Activated CD8-positive, alpha-beta T cell treated with anti-CD3 and anti-CD28 coated beads, Interleukin-2, amount 10 ng/mL, durations not matched to agents 7 days and 5 days (primary cell): ENCODE measurements around the gene GSTT4. TPM values are rescaled to one million over a fixed set of nuclear protein-coding genes. Genes with fewer than 3 reads are reported as not detected.

Source experiments
- ATAC-seq: fragments of 150-1000 bp; cut with Tn5 transposase; one replicate; pipeline ENCODE4 v1.10.0; 2021; ENCODE audit warnings: moderate library complexity
- CTCF ChIA-PET: fragments of 350-600 bp; sonication (Branson Sonifier 250); formaldehyde crosslinking; loops from one replicate; lab custom pipeline; 2021; ENCODE audit warnings: antibody characterized with exemption; lab: Charles Lee
- POLR2A ChIA-PET: fragments of 350-600 bp; sonication (Branson Sonifier 250); formaldehyde crosslinking; loops from one replicate; lab custom pipeline; 2021; ENCODE audit warnings: antibody characterized with exemption; lab: Charles Lee
- DNase-seq: peaks from one replicate; pipeline ENCODE4 v3.0.0-alpha.2; 2020
- H3K27ac Mint-ChIP-seq: one replicate; pipeline ENCODE4 v1.8.0; 2021; ENCODE audit warnings: mild to moderate bottlenecking, mixed read lengths
- H3K27me3 Mint-ChIP-seq: one replicate; pipeline ENCODE4 v1.8.0; 2021; ENCODE audit warnings: low read depth, mixed read lengths
- H3K36me3 Mint-ChIP-seq: one replicate; pipeline ENCODE4 v1.8.0; 2021; ENCODE audit warnings: low read depth, mixed read lengths
- H3K4me1 Mint-ChIP-seq: one replicate; pipeline ENCODE4 v1.8.0; 2021; ENCODE audit warnings: low read depth, mixed read lengths
- H3K4me3 Mint-ChIP-seq: one replicate; pipeline ENCODE4 v1.8.0; 2021; ENCODE audit warnings: mild to moderate bottlenecking, mixed read lengths
- H3K9me3 Mint-ChIP-seq: one replicate; pipeline ENCODE4 v1.8.0; 2022; ENCODE audit warnings: mixed read lengths; ENCODE audit not compliant: insufficient read depth
- total RNA-seq, 2 experiments: library from RNA; stranded (reverse); gene quantifications; one replicate each; pipeline ENCODE4 v1.2.3, GENCODE V29; 2021

The GSTT4 gene
- total RNA-seq, 2 experiments from 2014 or later = not detected

DNA sequence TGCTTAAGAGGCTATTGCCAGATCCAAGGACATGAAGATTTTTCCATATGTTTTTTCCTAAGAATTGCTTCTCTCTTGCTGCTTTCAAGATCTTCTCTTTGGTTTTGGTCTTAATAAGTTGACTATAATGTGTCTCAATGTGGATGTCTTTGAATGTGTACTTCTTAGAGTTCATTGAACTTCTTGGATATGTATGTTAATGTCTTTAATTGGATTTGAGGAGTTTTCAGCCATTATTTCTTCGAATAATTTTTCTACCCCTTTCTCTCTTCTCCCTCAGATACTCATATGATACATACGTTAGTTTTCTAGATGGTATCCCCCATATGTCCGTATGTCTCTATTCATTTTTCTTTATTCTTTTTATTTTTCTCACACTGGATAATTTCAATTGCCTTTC lies 19.1 kb upstream of the GSTT4 start:
- H3K27me3 Mint-ChIP-seq = no peaks in the 10 kb centered on the region
- peaks cover 43% of the 10 kb centered on the region for H3K36me3 Mint-ChIP-seq
- no peak overlapping the region for H3K27ac Mint-ChIP-seq
- DNase-seq = no peak
- ChIA-PET POLR2A (no interaction called here), CTCF (no interaction called here)
- peaks cover 23% of the 10 kb centered on the region for H3K4me1 Mint-ChIP-seq
- no peaks in the 10 kb centered on the region for H3K9me3 Mint-ChIP-seq
- no peak for ATAC-seq
- no peak overlapping the region for H3K4me3 Mint-ChIP-seq

- H3K27me3 Mint-ChIP-seq = no peaks in the 10 kb centered on the region
- ChIA-PET CTCF (no interaction called here), POLR2A (interaction anchor here (1.2 kb wide), 1 partner anchor 10 kb away, joined by 3 read pairs; no protein-coding TSS in a partner anchor)
- H3K4me3 Mint-ChIP-seq = no peak overlapping the region
- peaks cover 21% of the 10 kb centered on the region for H3K4me1 Mint-ChIP-seq
- no peak overlapping the region for H3K27ac Mint-ChIP-seq
- H3K36me3 Mint-ChIP-seq = peaks cover 43% of the 10 kb centered on the region
- no peaks in the 10 kb centered on the region for H3K9me3 Mint-ChIP-seq
- ATAC-seq (no peak), DNase-seq (no peak)
These were observed 18.0 kb upstream of the GSTT4 start for GRCh38 chr22:24023204-24023789.

DNA sequence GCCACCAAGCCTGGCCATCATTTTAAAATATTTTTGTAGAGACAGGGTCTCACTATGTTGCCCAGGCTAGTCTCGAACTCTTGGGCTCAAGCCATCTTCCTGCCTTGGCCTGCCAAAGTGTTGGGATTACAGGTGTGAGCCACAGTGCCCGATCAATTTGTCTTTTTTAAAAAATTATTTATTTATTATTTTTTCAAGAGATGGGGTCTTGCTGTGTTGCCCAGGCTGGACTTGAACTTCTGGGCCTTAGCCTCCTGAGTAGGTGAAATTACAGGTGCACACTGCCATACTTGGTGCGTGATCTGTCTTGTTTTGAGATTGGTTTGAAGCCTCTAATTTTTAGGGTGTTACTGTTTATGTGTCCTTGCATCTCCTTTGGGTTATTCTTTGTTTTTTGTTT lies 16.1 kb upstream of the GSTT4 start:
- ATAC-seq (no peak), DNase-seq (no peak)
- no peak overlapping the region for H3K27ac Mint-ChIP-seq
- no peak overlapping the region for H3K4me3 Mint-ChIP-seq
- no peaks in the 10 kb centered on the region for H3K27me3 Mint-ChIP-seq
- no peaks in the 10 kb centered on the region for H3K9me3 Mint-ChIP-seq
- H3K36me3 Mint-ChIP-seq = peaks cover 54% of the 10 kb centered on the region
- ChIA-PET POLR2A (no interaction called here), CTCF (no interaction called here)
- peaks cover 20% of the 10 kb centered on the region for H3K4me1 Mint-ChIP-seq

DNA sequence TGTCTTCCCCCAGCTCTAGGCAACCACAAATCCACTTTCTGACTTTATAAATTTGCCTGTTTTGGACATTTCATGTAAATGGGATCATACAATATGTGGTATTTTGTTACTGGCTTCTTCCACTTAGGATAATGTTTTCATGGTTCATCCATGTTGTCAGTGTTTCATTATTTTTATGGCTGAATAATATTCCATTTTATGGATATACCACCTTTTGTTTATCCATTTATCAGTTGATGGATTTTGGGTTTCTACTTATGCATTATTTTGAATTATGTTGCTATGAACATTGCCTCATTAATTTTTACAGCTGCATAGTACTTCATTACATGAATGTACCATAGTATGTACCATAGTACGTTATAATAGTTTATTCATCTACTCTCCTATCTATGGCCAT lies 10.9 kb upstream of the GSTT4 start:
- Mint-ChIP-seq H3K27me3 (no peaks in the 10 kb centered on the region), H3K36me3 (peaks cover 38% of the 10 kb centered on the region), H3K4me1 (peaks cover 31% of the 10 kb centered on the region), H3K9me3 (no peaks in the 10 kb centered on the region), H3K27ac (no peak overlapping the region), H3K4me3 (no peak overlapping the region)
- ATAC-seq (no peak), DNase-seq (no peak)
- ChIA-PET POLR2A (no interaction called here), CTCF (interaction anchor here (0.9 kb wide), 1 partner anchor 227 kb away, joined by 3 read pairs; no protein-coding TSS in a partner anchor)

DNA sequence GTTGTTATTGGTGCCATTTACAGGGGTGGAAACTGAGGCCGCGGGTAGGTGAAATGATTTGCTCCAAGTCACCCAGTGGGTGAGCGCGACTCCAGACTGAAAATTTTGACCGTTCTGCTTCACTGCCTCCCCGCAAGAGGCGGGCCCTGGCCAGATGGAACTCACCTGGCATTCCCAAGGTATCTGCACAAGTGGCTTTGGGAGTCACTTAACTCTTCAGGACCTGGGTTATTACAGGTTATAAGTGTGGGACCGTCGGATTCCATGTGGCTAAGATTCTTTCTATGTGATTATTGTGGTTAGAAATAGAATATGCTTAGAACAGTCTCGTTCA lies 6.4 kb upstream of the GSTT4 start:
- POLR2A ChIA-PET = interaction anchor here (1.3 to 1.4 kb wide), 3 partner anchors 15 to 145 kb away, joined by 4 to 7 read pairs (median 7); no protein-coding TSS in a partner anchor
- peak overlapping the region; percentile 87 for H3K27ac Mint-ChIP-seq
- H3K4me1 Mint-ChIP-seq = peaks cover 32% of the 10 kb centered on the region
- no peaks in the 10 kb centered on the region for H3K9me3 Mint-ChIP-seq
- CTCF ChIA-PET = interaction anchor here (0.8 to 2.8 kb wide), 6 partner anchors 17 to 223 kb away, joined by 3 to 18 read pairs (median 4); no protein-coding TSS in a partner anchor
- DNase-seq = no peak
- H3K4me3 Mint-ChIP-seq = peak overlapping the region; percentile 87
- ATAC-seq = no peak
- peaks cover 19% of the 10 kb centered on the region for H3K36me3 Mint-ChIP-seq
- H3K27me3 Mint-ChIP-seq = no peaks in the 10 kb centered on the region

- H3K36me3 Mint-ChIP-seq = peaks cover 11% of the 10 kb centered on the region
- H3K4me1 Mint-ChIP-seq = peaks cover 34% of the 10 kb centered on the region
- peak overlapping the region; percentile 69 for H3K27ac Mint-ChIP-seq
These were observed 4.8 kb upstream of the GSTT4 start for GRCh38 chr22:24010018-24010391.

GRCh38 chr22:24009227-24010017 lies 4.2 kb upstream of the GSTT4 start:
- H3K4me1 Mint-ChIP-seq = peaks cover 31% of the 10 kb centered on the region
- ChIA-PET POLR2A (interaction anchor here (1.6 kb wide), 1 partner anchor 99 kb away, joined by 3 read pairs; no protein-coding TSS in a partner anchor), CTCF (interaction anchor here (1.6 to 2.8 kb wide), 2 partner anchors 147 to 165 kb away, joined by 3 to 18 read pairs; no protein-coding TSS in a partner anchor)
- ATAC-seq (no peak), DNase-seq (no peak)
- H3K36me3 Mint-ChIP-seq = peaks cover 7% of the 10 kb centered on the region
- H3K27me3 Mint-ChIP-seq = no peaks in the 10 kb centered on the region
- no peaks in the 10 kb centered on the region for H3K9me3 Mint-ChIP-seq
- H3K27ac Mint-ChIP-seq = peak overlapping the region; percentile 69
- no peak overlapping the region for H3K4me3 Mint-ChIP-seq

More at GRCh38 chr22:24010018-24010391, 4.8 kb upstream of the GSTT4 start:
- Mint-ChIP-seq H3K27me3 (no peaks in the 10 kb centered on the region), H3K4me3 (peak overlapping the region; percentile 33), H3K9me3 (no peaks in the 10 kb centered on the region)
- ChIA-PET POLR2A (interaction anchor here (1.4 to 1.6 kb wide), 2 partner anchors 99 to 116 kb away, joined by 3 to 6 read pairs; partner anchors contain the start of gene MIF), CTCF (interaction anchor here (1.2 to 2.8 kb wide), 3 partner anchors 17 to 164 kb away, joined by 3 to 18 read pairs (median 4); no protein-coding TSS in a partner anchor)
- DNase-seq (no peak), ATAC-seq (no peak)

DNA sequence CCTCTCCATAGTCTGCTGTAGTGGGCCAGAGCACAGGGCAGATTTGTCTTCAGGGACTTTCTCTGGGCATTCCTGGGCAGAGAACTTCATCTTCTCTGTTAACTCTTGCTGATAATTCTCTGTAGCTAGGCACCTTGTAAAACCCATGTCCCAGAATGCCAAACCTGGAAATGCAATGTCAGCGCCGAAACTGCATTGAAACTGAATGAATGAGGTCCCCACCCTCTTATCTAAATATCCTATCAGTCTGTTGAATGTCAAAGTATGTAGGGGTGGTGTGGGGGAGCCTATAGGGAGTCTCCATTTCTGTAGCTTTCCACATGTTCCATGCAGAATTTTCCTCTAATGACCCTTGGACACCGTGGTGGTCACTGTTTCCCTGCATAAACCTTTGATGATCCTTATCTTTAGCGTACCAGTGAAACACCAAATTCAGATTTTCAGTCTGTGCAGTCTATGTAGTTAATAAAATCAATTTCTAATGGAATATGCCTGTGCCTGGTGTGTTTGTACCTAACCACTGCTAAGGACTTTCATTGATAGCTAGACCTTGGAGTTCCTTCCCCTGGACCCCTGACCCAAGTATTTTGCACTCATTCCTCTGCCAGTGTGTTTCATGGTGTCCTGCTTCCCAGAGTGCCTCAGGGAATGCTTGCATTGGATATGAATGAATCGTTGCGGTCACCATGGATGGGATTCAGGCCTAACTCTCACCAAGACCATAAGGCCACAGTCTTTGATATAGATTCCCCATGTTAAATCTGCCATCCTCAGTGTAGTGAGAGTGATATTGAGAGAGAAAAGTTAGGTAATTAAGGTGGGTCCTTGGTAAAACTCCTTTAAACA lies 3.4 kb upstream of the GSTT4 start:
- H3K9me3 Mint-ChIP-seq = no peaks in the 10 kb centered on the region
- POLR2A ChIA-PET = no interaction called here
- no peak overlapping the region for H3K4me3 Mint-ChIP-seq
- CTCF ChIA-PET = interaction anchor here (0.7 to 2.8 kb wide), 2 partner anchors 148 to 234 kb away, joined by 3 to 18 read pairs; no protein-coding TSS in a partner anchor
- H3K4me1 Mint-ChIP-seq = peaks cover 24% of the 10 kb centered on the region
- DNase-seq (no peak), ATAC-seq (no peak)
- H3K27ac Mint-ChIP-seq = no peak overlapping the region
- H3K36me3 Mint-ChIP-seq = peaks cover 3% of the 10 kb centered on the region
- peaks cover under 1% of the 10 kb centered on the region for H3K27me3 Mint-ChIP-seq

- POLR2A ChIA-PET = no interaction called here
- Mint-ChIP-seq H3K9me3 (no peaks in the 10 kb centered on the region), H3K4me3 (no peak overlapping the region), H3K4me1 (peaks cover 21% of the 10 kb centered on the region), H3K36me3 (no peaks in the 10 kb centered on the region), H3K27ac (no peak overlapping the region), H3K27me3 (peaks cover 4% of the 10 kb centered on the region)
- CTCF ChIA-PET = interaction anchor here (0.7 kb wide), 1 partner anchor 234 kb away, joined by 3 read pairs; no protein-coding TSS in a partner anchor
- ATAC-seq (no peak), DNase-seq (no peak)
These were observed 2.7 kb upstream of the GSTT4 start for GRCh38 chr22:24008022-24008283.

DNA sequence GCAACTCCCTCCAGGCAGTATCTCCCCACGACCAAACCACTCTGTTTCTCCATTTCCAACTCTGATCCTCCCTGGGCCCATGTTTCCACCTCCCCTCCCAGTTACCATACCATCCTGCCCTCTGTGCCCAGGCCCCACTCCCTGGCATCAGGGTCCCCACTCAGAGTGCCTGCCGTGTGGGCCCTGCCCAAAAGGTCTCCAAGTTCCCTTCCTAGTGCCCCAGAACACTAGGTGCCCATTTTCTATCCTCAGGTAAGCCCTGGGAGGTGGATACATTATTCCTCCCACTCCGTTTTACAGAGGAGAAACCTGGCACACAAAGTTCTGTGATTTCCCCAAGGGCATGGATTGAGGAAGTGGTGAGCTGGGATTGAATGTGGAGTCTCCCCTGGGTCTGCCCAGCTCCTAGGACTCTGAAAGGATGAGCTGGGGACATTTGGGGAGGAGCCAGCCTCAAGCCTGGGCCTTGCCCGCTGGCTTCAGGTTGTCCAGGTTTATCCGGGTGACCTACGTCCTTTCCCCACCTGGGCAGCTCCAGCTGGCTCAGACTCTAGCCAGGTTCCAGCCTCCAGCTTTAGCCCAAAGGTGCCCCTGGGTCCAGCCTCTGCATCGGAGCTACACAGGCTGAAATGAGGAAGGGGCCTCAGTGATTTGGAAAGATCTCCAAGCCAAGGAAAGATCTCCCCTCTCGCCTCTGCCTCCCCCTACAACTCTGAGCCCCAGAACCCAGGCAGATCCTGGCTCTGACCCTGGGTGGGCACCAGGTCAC lies 2.2 kb upstream of the GSTT4 start:
- no peak overlapping the region for H3K27ac Mint-ChIP-seq
- no peak for DNase-seq
- CTCF ChIA-PET = interaction anchor here (0.7 kb wide), 1 partner anchor 235 kb away, joined by 3 read pairs; no protein-coding TSS in a partner anchor
- H3K4me3 Mint-ChIP-seq = no peak overlapping the region
- POLR2A ChIA-PET = no interaction called here
- H3K36me3 Mint-ChIP-seq = no peaks in the 10 kb centered on the region
- peaks cover 17% of the 10 kb centered on the region for H3K4me1 Mint-ChIP-seq
- ATAC-seq = no peak
- peaks cover 4% of the 10 kb centered on the region for H3K27me3 Mint-ChIP-seq
- H3K9me3 Mint-ChIP-seq = no peaks in the 10 kb centered on the region

GRCh38 chr22:24006914-24007214 lies 1.6 kb upstream of the GSTT4 start:
- CTCF ChIA-PET = no interaction called here
- POLR2A ChIA-PET = no interaction called here
- Mint-ChIP-seq H3K4me1 (peaks cover 14% of the 10 kb centered on the region), H3K27me3 (peaks cover 8% of the 10 kb centered on the region), H3K4me3 (no peak overlapping the region), H3K9me3 (no peaks in the 10 kb centered on the region), H3K27ac (no peak overlapping the region), H3K36me3 (no peaks in the 10 kb centered on the region)
- DNase-seq (no peak), ATAC-seq (no peak)
